ENCODE measurements around the gene ERVK3-1.
A peak's percentile ranks its signal among the peaks of the same experiment; 100 is the strongest.

ERVK3-1 gene

GRCh38 chr19:58275564-58275963 is 29.6 kb upstream of the ERVK3-1 start:
- H3K4me2 ChIP-seq (ENCODE audit: low read length) = no peak overlapping the region
- no peaks in the 10 kb centered on the region for H3K27me3 ChIP-seq (ENCODE audit: low read depth, low read length)
- H4K20me1 ChIP-seq (ENCODE audit: insufficient read depth, low read length) = no peaks in the 10 kb centered on the region
- H3K9ac ChIP-seq (ENCODE audit: low read length) = no peak overlapping the region
- H3K4me1 ChIP-seq (ENCODE audit: low read length) = peaks cover 13% of the 10 kb centered on the region
- no peak overlapping the region for H3K4me3 ChIP-seq (ENCODE audit: low read length)
- no peak for TF ChIP-seq EZH2phosphoT487 (IDR thresholded peaks at IDR 0.05; ENCODE audit: low read depth)
- TF ChIP-seq, protein P1, sequence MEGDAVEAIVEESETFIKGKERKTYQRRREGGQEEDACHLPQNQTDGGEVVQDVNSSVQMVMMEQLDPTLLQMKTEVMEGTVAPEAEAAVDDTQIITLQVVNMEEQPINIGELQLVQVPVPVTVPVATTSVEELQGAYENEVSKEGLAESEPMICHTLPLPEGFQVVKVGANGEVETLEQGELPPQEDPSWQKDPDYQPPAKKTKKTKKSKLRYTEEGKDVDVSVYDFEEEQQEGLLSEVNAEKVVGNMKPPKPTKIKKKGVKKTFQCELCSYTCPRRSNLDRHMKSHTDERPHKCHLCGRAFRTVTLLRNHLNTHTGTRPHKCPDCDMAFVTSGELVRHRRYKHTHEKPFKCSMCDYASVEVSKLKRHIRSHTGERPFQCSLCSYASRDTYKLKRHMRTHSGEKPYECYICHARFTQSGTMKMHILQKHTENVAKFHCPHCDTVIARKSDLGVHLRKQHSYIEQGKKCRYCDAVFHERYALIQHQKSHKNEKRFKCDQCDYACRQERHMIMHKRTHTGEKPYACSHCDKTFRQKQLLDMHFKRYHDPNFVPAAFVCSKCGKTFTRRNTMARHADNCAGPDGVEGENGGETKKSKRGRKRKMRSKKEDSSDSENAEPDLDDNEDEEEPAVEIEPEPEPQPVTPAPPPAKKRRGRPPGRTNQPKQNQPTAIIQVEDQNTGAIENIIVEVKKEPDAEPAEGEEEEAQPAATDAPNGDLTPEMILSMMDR (IDR thresholded peaks at IDR 0.05; ENCODE audit: low read depth, low read length) = no peak
- H3K27ac ChIP-seq (ENCODE audit: low read length) = no peak overlapping the region
- no peak overlapping the region for H2AFZ ChIP-seq (ENCODE audit: low read depth, low read length)
- H3K9me3 ChIP-seq (ENCODE audit: insufficient read depth, low read length) = peaks cover 20% of the 10 kb centered on the region
- peaks cover 67% of the 10 kb centered on the region for H3K36me3 ChIP-seq (replicated peaks; ENCODE audit: low read depth, low read length)
- peaks cover 22% of the 10 kb centered on the region for H3K79me2 ChIP-seq (ENCODE audit: low read length)

DNA sequence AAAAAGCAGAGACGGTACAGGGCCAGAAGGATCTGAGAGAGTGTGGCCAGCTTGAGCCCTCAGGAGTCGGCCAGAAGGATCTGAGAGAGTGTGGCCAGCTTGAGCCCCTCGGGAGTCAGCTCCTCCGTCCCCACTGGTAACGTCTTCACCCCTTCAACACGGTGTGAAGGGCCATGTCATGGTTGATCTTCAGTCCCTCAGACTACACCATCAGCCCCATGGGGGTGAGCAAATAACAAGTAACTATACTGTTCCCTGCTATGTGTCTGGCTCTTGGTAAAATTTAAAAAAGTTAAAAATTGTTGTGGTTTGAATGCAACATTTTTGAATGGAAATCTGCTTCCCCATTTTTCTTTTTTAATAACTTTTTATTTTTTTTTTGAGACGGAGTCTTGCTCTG is 28.0 kb upstream of the ERVK3-1 start:
- Histone ChIP-seq H3K4me3 (ENCODE audit: low read length) (no peak overlapping the region), H3K27ac (ENCODE audit: low read length) (no peak overlapping the region), H3K4me2 (ENCODE audit: low read length) (no peak overlapping the region), H3K9ac (ENCODE audit: low read length) (no peak overlapping the region), H3K4me1 (ENCODE audit: low read length) (peaks cover 13% of the 10 kb centered on the region), H3K36me3 (replicated peaks; ENCODE audit: low read depth, low read length) (peaks cover 67% of the 10 kb centered on the region), H2AFZ (ENCODE audit: low read depth, low read length) (no peak overlapping the region), H3K27me3 (ENCODE audit: low read depth, low read length) (no peaks in the 10 kb centered on the region), H3K9me3 (ENCODE audit: insufficient read depth, low read length) (peaks cover 16% of the 10 kb centered on the region), H4K20me1 (ENCODE audit: insufficient read depth, low read length) (no peaks in the 10 kb centered on the region), H3K79me2 (ENCODE audit: low read length) (peaks cover 39% of the 10 kb centered on the region)
- TF ChIP-seq, protein P1 (IDR thresholded peaks at IDR 0.05; ENCODE audit: low read depth, low read length) = no peak
- TF ChIP-seq EZH2phosphoT487 (IDR thresholded peaks at IDR 0.05; ENCODE audit: low read depth) = no peak

GRCh38 chr19:58277748-58278540 is 27.2 kb upstream of the ERVK3-1 start:
- Histone ChIP-seq H3K4me3 (ENCODE audit: low read length) (peak overlapping the region; percentile 84), H3K9ac (ENCODE audit: low read length) (peak overlapping the region; percentile 86), H3K27ac (ENCODE audit: low read length) (peak overlapping the region; percentile 58), H3K9me3 (ENCODE audit: insufficient read depth, low read length) (peaks cover 14% of the 10 kb centered on the region), H2AFZ (ENCODE audit: low read depth, low read length) (peak overlapping the region; percentile 93), H3K4me2 (ENCODE audit: low read length) (peak overlapping the region; percentile 75), H3K79me2 (ENCODE audit: low read length) (peaks cover 45% of the 10 kb centered on the region), H3K36me3 (replicated peaks; ENCODE audit: low read depth, low read length) (peaks cover 66% of the 10 kb centered on the region), H4K20me1 (ENCODE audit: insufficient read depth, low read length) (no peaks in the 10 kb centered on the region), H3K4me1 (ENCODE audit: low read length) (peaks cover 13% of the 10 kb centered on the region), H3K27me3 (ENCODE audit: low read depth, low read length) (no peaks in the 10 kb centered on the region)
- TF ChIP-seq, protein P1 (IDR thresholded peaks at IDR 0.05; ENCODE audit: low read depth, low read length) = no peak
- TF ChIP-seq EZH2phosphoT487 (IDR thresholded peaks at IDR 0.05; ENCODE audit: low read depth) = no peak

DNA sequence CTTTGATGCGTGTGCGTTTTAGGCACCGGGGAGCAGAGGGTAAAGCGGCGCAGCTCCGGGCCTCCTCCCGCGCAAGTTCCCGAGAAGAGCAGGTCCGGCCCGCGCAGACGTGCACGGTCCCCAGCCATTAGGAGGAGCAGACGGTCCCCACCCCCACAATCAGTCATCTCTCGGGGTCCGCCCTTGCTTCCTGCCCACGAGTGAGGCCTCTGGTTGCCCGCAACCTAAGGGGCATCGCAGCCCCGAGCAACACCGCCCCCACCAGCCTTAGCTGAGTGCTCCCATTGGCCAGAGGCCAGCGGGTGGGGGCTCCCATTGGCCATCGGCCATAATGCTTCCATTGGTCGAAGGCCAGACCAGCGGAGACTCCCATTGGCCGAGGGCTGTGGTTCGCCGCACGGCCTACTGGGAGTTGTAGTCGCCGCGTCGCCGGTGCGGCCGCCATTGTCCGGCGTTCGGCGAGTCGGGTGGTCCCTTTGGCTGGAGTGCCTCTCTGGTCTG is 26.6 kb upstream of the ERVK3-1 start, which contains the start of gene ZNF8:
ZNF8 (plus strand) TSS at position 415 of the 501 bp plus-strand sequence. CDS start 127 bp downstream, outside the sequence.
- Histone ChIP-seq H4K20me1 (ENCODE audit: insufficient read depth, low read length) (no peaks in the 10 kb centered on the region), H3K79me2 (ENCODE audit: low read length) (peaks cover 50% of the 10 kb centered on the region), H3K36me3 (replicated peaks; ENCODE audit: low read depth, low read length) (peaks cover 65% of the 10 kb centered on the region), H3K27me3 (ENCODE audit: low read depth, low read length) (no peaks in the 10 kb centered on the region), H3K9ac (ENCODE audit: low read length) (peak within 1 kb of the TSS; percentile 88), H3K4me3 (ENCODE audit: low read length) (peak within 1 kb of the TSS; percentile 84), H3K4me2 (ENCODE audit: low read length) (peak within 1 kb of the TSS; percentile 90), H3K27ac (ENCODE audit: low read length) (peak within 1 kb of the TSS; percentile 58), H2AFZ (ENCODE audit: low read depth, low read length) (peak within 1 kb of the TSS; percentile 93), H3K4me1 (ENCODE audit: low read length) (peaks cover 13% of the 10 kb centered on the region), H3K9me3 (ENCODE audit: insufficient read depth, low read length) (peaks cover 14% of the 10 kb centered on the region)
- TF ChIP-seq EZH2phosphoT487 (IDR thresholded peaks at IDR 0.05; ENCODE audit: low read depth) = no peak
- TF ChIP-seq, protein P1 (IDR thresholded peaks at IDR 0.05; ENCODE audit: low read depth, low read length) = no peak

All from OCI-LY3 (cell line).